GM12878 (cell line): ENCODE data around the gene UBA5.

Source experiments
- BHLHE40 ChIP-seq, 2 experiments: fragments of 450-650 bp in 1 of 2; IDR thresholded peaks; 2 replicates each; pipeline ENCODE4 v1.6.1; 2011 to 2017; ENCODE audit warnings: low read depth in 2 of 2, borderline replicate concordance in 1 of 2, improper control_type of control experiment in 1 of 2, low read length in 1 of 2, mild to moderate bottlenecking in 1 of 2
- EP300 ChIP-seq, 2 experiments: fragments of 150-350 bp in 1 of 2; IDR thresholded peaks; 2 replicates each; pipeline ENCODE4 v1.6.1; 2011 to 2012; ENCODE audit warnings: low read depth in 2 of 2, low read length in 2 of 2, borderline replicate concordance in 1 of 2, improper control_type of control experiment in 1 of 2, inconsistent platforms in 1 of 2; ENCODE audit not compliant: control insufficient read depth in 1 of 2
- EZH2 ChIP-seq: IDR thresholded peaks from 2 replicates; pipeline ENCODE4 v1.6.1; 2012; ENCODE audit warnings: low read depth, mild to moderate bottlenecking, control low read depth, inconsistent platforms, low read length, borderline replicate concordance; ENCODE audit not compliant: control insufficient read depth
- HDAC6 ChIP-seq: fragments of 200-600 bp; sonication (generic); IDR thresholded peaks from one replicate; pipeline ENCODE4 v1.8.0; 2017; ENCODE audit warnings: antibody characterized with exemption; ENCODE audit not compliant: unreplicated experiment
- KAT2A ChIP-seq: conservative IDR thresholded peaks from 2 replicates; pipeline ENCODE4 v1.6.1; 2011; ENCODE audit warnings: low read depth, low read length; ENCODE audit not compliant: control insufficient read depth
- MXI1 ChIP-seq: fragments of 150-350 bp; IDR thresholded peaks from 2 replicates; pipeline ENCODE4 v1.6.1; 2011; ENCODE audit warnings: low read depth, mild to moderate bottlenecking, inconsistent platforms, low read length, improper control_type of control experiment
- POLR2A ChIP-seq: IDR thresholded peaks from 2 replicates; pipeline ENCODE4 v1.6.1; 2011; ENCODE audit warnings: low read depth, mild to moderate bottlenecking, low read length
- SREBF2 ChIP-seq: IDR thresholded peaks from 2 replicates; pipeline ENCODE4 v1.6.1; 2012; ENCODE audit warnings: mild to moderate bottlenecking, low read length
- YY1 ChIP-seq: IDR thresholded peaks from 2 replicates; pipeline ENCODE4 v1.6.1; 2011; ENCODE audit warnings: low read depth, mild to moderate bottlenecking, low read length
- ZNF274 ChIP-seq: IDR thresholded peaks from one replicate; pipeline ENCODE4 v1.8.0; 2011; ENCODE audit not compliant: insufficient read length, insufficient read depth
- TF ChIP-seq, protein P1 (sequence below), 3 experiments: IDR thresholded peaks in 2 of 3; conservative IDR thresholded peaks in 1 of 3; 2 replicates each; pipeline ENCODE4 v1.5.1; 2011; ENCODE audit warnings: low read depth in 3 of 3, low read length in 3 of 3, mild to moderate bottlenecking in 3 of 3, control low read depth in 2 of 3, moderate library complexity in 2 of 3, inconsistent platforms in 1 of 3, mixed read lengths in 1 of 3; ENCODE audit not compliant: control insufficient read depth in 2 of 3, insufficient read depth in 1 of 3; ENCODE audit errors: extremely low read depth in 1 of 3

DNA sequence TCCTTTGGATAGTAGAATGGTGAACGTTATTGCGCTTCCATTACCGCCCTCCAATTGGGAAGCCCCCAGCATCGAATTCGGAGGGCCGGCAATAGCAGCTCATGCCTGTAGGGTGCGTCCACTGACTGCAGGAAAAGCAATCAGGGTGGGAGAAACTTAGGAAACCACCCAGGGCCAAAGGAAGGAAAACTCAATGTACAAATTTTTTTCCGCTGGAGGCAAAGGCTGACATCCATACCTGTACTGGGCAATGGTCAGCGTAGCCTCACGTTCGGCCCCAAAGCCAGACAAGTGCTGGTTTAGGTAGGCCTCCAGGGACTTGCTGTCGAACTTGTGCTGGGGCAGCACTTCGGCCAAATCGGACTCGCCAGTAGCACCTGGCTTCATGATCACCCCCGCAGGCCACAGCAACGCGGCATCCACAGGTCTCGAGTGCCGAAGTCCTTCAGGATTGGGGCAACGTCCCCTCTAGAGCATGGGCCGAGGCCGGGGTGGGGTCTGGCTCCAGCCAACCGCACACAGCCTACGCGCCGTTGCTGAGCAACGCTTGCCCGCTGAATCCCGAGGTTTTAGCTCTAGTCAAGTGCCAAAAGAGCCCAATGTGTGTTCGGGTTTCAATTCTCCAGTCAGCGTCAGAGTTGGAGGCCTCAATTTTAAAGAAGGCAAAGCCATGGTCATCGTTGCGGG lies 621 bp upstream of the UBA5 start, which contains the start of gene ACAD11:
- 0 out of 2 replicates have a peak, but pooled peaks have one; percentile 2 for TF ChIP-seq YY1
- no peak for TF ChIP-seq EZH2
- no peak for TF ChIP-seq SREBF2
- TF ChIP-seq BHLHE40 (IDR thresholded peaks at IDR 0.05; ENCODE audit: borderline replicate concordance in 1 of 2, low read depth in 2 of 2, low read length in 1 of 2): peak in 1 of 2 experiments; percentile 10; a peak in 1 of 4 replicates
- no peak for TF ChIP-seq POLR2A
- TF ChIP-seq, protein P1, sequence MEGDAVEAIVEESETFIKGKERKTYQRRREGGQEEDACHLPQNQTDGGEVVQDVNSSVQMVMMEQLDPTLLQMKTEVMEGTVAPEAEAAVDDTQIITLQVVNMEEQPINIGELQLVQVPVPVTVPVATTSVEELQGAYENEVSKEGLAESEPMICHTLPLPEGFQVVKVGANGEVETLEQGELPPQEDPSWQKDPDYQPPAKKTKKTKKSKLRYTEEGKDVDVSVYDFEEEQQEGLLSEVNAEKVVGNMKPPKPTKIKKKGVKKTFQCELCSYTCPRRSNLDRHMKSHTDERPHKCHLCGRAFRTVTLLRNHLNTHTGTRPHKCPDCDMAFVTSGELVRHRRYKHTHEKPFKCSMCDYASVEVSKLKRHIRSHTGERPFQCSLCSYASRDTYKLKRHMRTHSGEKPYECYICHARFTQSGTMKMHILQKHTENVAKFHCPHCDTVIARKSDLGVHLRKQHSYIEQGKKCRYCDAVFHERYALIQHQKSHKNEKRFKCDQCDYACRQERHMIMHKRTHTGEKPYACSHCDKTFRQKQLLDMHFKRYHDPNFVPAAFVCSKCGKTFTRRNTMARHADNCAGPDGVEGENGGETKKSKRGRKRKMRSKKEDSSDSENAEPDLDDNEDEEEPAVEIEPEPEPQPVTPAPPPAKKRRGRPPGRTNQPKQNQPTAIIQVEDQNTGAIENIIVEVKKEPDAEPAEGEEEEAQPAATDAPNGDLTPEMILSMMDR (IDR thresholded peaks at IDR 0.05 in 2 of 3, conservative IDR thresholded peaks at IDR 0.05 in 1 of 3; ENCODE audit: control insufficient read depth in 2 of 3, extremely low read depth in 1 of 3, insufficient read depth in 1 of 3, low read depth in 3 of 3, low read length in 3 of 3): peak; percentile 70 to 77 (median 72)
- no peak; the same call in 1 of the 2 replicates for TF ChIP-seq MXI1
- TF ChIP-seq HDAC6: no peak
- no peak for TF ChIP-seq KAT2A
- TF ChIP-seq EP300 (IDR thresholded peaks at IDR 0.05; ENCODE audit: borderline replicate concordance in 1 of 2, control insufficient read depth in 1 of 2, low read depth in 2 of 2, low read length in 2 of 2): no peak
- TF ChIP-seq ZNF274: no peak
